ENCODE results near the gene HOXC10. TPM values are rescaled to one million over a fixed set of nuclear protein-coding genes. Genes with fewer than 3 reads are reported as not detected.

Gene HOXC10
- polyA plus RNA-seq, 3 donors from 2014 or later, result not detected

GRCh38 chr12:53989227-53990113, 4.5 kb downstream of the HOXC10 start:
- Mint-ChIP-seq H3K27ac (no peak overlapping the region), H3K4me3 (peak overlapping the region; percentile 32 to 66 (median 52)), H3K27me3 (ENCODE audit: low read depth in 3 of 3) (peaks cover 62 to 88% (median 77%) of the 10 kb centered on the region in 3 donors), H3K36me3 (peaks cover 0 to 3% (median 0%) of the 10 kb centered on the region in 3 donors), H3K4me1 (peaks cover 41 to 53% of the 10 kb centered on the region in 2 donors), H3K9me3 (peaks cover 0 to 7% (median 0%) of the 10 kb centered on the region in 6 donors)
- DNase-seq, result peak in 1 of 3 donors; percentile 36

DNA sequence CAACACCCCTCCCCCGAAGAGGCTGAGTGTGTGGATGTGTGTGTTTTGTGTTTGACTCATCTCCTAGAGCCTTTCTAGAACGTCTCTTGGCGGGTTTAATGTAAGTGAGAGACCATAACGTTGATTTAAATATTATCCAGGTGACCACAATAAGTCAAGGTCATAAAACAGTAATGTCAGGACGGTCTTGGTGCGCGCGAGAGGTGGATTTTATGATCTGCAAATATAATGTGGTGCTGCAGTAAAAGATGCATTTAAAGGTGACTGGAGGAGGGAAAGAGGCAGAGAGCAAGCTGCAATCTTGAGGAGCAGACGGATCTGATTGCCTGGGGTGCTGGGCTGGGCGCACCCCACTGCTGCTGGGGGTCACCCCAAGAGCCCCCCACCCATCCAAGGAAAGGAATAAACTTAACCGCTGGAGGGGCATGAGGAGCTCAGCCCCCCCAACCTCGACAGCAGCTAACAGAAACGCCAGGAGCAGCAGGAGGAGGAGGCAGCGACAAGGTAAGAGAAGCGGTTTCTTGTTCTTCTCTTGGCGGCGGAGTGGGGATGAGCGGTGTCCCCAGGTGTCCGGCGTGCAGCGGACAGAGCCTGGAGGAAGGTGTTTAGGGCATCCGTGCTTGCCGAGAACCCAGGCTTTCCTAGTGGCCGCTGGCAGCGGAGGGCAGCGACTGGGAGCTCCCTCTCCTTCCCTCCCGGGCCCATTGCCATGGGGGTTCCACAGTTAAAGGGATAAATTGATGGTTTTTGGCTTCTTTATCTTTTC, 5.5 kb downstream of the HOXC10 start:
- Mint-ChIP-seq H3K27me3 (ENCODE audit: low read depth in 3 of 3) (peaks cover 62 to 81% (median 76%) of the 10 kb centered on the region in 3 donors), H3K9me3 (peaks cover 0 to 10% (median 0%) of the 10 kb centered on the region in 6 donors), H3K4me3 (peak overlapping the region in 1 of 5 donors; percentile 9), H3K4me1 (peaks cover 41 to 52% of the 10 kb centered on the region in 2 donors), H3K36me3 (peaks cover 0 to 4% (median 3%) of the 10 kb centered on the region in 3 donors), H3K27ac (no peak overlapping the region)
- no peak for DNase-seq

DNA sequence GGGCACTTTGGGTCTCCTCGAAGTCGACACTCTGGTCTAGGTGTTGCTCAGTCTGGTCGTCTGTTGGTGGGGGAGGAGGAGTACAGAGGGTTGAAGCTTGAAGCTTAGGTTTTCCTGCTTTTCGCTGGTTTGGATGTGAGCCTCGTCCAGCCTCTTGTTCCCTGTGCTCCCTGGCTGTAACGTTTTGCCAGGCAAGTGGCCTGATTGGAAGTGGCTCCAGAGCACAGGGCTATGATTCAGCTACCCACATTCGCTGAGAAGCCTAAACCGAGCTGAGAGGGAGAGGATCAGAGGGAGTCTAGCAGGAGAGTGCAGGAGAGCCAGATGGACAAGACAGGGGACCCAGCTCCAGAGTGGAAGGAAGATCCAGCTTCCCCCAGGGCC, 6.1 kb downstream of the HOXC10 start:
- H3K9me3 Mint-ChIP-seq, result peaks cover 0 to 10% (median 0%) of the 10 kb centered on the region in 6 donors
- H3K27ac Mint-ChIP-seq, result no peak overlapping the region
- peaks cover 0 to 4% (median 3%) of the 10 kb centered on the region in 3 donors for H3K36me3 Mint-ChIP-seq
- H3K4me1 Mint-ChIP-seq, result peaks cover 43 to 52% of the 10 kb centered on the region in 2 donors
- peaks cover 58 to 79% (median 74%) of the 10 kb centered on the region in 3 donors for H3K27me3 Mint-ChIP-seq (ENCODE audit: low read depth in 3 of 3)
- no peak for DNase-seq
- H3K4me3 Mint-ChIP-seq, result no peak overlapping the region

GRCh38 chr12:53992377-53992889, 7.5 kb downstream of the HOXC10 start:
- no peak overlapping the region for H3K27ac Mint-ChIP-seq
- no peak overlapping the region for H3K4me3 Mint-ChIP-seq
- DNase-seq, result no peak
- peaks cover 0 to 10% (median 0%) of the 10 kb centered on the region in 6 donors for H3K9me3 Mint-ChIP-seq
- peaks cover 0 to 4% (median 3%) of the 10 kb centered on the region in 3 donors for H3K36me3 Mint-ChIP-seq
- H3K4me1 Mint-ChIP-seq, result peaks cover 41 to 53% of the 10 kb centered on the region in 2 donors
- H3K27me3 Mint-ChIP-seq (ENCODE audit: low read depth in 3 of 3), result peaks cover 52 to 79% (median 70%) of the 10 kb centered on the region in 3 donors

- DNase-seq, result no peak
- H3K4me1 Mint-ChIP-seq, result peaks cover 42 to 57% of the 10 kb centered on the region in 2 donors
- peaks cover 0 to 10% (median 0%) of the 10 kb centered on the region in 6 donors for H3K9me3 Mint-ChIP-seq
- peak overlapping the region; percentile 18 to 66 (median 50) for H3K4me3 Mint-ChIP-seq
- no peak overlapping the region for H3K27ac Mint-ChIP-seq
- peaks cover 0 to 4% (median 0%) of the 10 kb centered on the region in 3 donors for H3K36me3 Mint-ChIP-seq
- peaks cover 57 to 83% (median 68%) of the 10 kb centered on the region in 3 donors for H3K27me3 Mint-ChIP-seq (ENCODE audit: low read depth in 3 of 3)
Measured at GRCh38 chr12:53993162-53994008, 8.4 kb downstream of the HOXC10 start.

DNA sequence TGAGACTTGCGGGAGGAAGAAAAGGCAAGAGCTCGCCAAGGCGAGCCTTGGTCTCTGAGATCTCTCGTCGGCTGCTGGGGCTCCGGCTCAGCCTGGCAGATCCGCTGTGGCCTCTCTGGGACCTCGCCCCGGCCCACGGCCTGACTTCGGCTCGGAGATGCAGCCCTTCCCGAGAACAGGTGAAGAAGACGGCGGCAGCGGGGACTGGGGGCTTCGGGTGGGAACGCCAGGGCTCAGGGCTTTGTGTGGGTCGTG, 9.0 kb downstream of the HOXC10 start:
- DNase-seq, result no peak
- H3K27ac Mint-ChIP-seq, result no peak overlapping the region
- H3K4me3 Mint-ChIP-seq, result peak overlapping the region; percentile 15 to 66 (median 50)
- H3K36me3 Mint-ChIP-seq, result peaks cover 0 to 4% (median 0%) of the 10 kb centered on the region in 3 donors
- H3K9me3 Mint-ChIP-seq, result peaks cover 0 to 10% (median 0%) of the 10 kb centered on the region in 6 donors
- H3K4me1 Mint-ChIP-seq, result peaks cover 41 to 55% of the 10 kb centered on the region in 2 donors
- peaks cover 57 to 83% (median 67%) of the 10 kb centered on the region in 3 donors for H3K27me3 Mint-ChIP-seq (ENCODE audit: low read depth in 3 of 3)

GRCh38 chr12:53994264-53995001, 9.5 kb downstream of the HOXC10 start:
- H3K9me3 Mint-ChIP-seq, result peaks cover 0 to 10% (median 0%) of the 10 kb centered on the region in 6 donors
- no peak for DNase-seq
- H3K36me3 Mint-ChIP-seq, result peaks cover 0 to 4% (median 0%) of the 10 kb centered on the region in 3 donors
- H3K27me3 Mint-ChIP-seq (ENCODE audit: low read depth in 3 of 3), result peaks cover 62 to 83% (median 65%) of the 10 kb centered on the region in 3 donors
- peak overlapping the region; percentile 77 to 86 (median 85) for H3K4me3 Mint-ChIP-seq
- H3K27ac Mint-ChIP-seq, result no peak overlapping the region
- peaks cover 36 to 50% of the 10 kb centered on the region in 2 donors for H3K4me1 Mint-ChIP-seq

GRCh38 chr12:53995002-53995377, 10.0 kb downstream of the HOXC10 start:
- DNase-seq, result no peak
- H3K27me3 Mint-ChIP-seq (ENCODE audit: low read depth in 3 of 3), result peaks cover 60 to 82% (median 67%) of the 10 kb centered on the region in 3 donors
- peaks cover 0 to 10% (median 0%) of the 10 kb centered on the region in 6 donors for H3K9me3 Mint-ChIP-seq
- no peak overlapping the region for H3K27ac Mint-ChIP-seq
- H3K4me1 Mint-ChIP-seq, result peaks cover 35 to 44% of the 10 kb centered on the region in 2 donors
- peaks cover 0 to 4% (median 0%) of the 10 kb centered on the region in 3 donors for H3K36me3 Mint-ChIP-seq
- peak overlapping the region; percentile 77 to 86 (median 85) for H3K4me3 Mint-ChIP-seq

GRCh38 chr12:53995378-53996239, 10.7 kb downstream of the HOXC10 start:
- Mint-ChIP-seq H3K27ac (peak overlapping the region in 2 of 6 donors; percentile 11 to 61), H3K9me3 (peaks cover 0 to 10% (median 0%) of the 10 kb centered on the region in 6 donors), H3K4me3 (peak overlapping the region; percentile 77 to 86 (median 85)), H3K4me1 (peaks cover 37 to 38% of the 10 kb centered on the region in 2 donors), H3K27me3 (ENCODE audit: low read depth in 3 of 3) (peaks cover 60 to 79% (median 67%) of the 10 kb centered on the region in 3 donors), H3K36me3 (peaks cover 0 to 4% (median 0%) of the 10 kb centered on the region in 3 donors)
- no peak for DNase-seq

DNA sequence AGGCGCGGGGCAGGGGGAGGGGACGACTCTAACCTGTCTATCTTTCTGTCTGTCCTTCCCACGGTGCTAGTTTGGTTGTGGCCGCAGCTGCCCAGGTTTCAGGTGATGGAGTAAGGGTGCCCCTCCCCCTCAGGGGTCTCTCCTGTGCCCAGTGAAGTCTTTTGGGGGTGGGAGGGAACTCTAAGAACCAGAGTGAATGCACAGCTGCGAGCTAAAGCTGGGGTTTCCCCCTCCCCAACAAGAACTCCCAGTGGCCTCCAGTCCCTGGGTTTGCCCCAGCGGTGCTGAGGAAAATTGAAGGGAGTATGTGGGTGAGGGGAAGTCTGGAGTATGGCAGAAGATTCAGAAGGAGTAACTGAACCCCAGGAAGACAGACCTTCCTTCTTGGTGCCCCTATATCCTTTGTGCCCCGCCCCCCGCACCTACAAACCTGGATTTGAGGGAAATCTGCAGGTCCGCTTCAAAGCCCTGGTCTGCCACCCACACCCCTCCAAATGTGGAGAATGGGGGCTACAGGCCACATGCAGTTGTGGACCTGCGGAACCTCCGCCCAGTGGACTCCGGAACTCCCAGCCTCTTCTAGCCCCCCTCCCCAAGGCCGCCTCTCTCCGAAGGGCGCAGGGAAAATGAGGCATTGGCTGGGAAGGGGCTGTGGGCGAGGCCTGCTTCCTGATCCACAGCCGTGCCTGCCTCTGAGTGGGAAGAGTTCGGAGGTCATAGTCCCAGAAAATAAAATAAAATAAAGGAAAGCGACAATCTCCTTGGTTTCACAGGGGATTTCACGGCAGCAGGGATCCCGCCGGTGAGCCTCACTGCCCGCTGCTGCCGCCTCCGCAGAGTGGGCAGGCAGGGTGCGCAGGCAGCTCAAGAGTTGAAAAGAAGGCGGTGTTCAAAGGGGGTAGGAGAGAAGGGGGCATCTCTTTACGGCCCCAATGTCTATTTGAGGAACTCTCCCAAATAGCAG, 11.6 kb downstream of the HOXC10 start:
- H3K4me1 Mint-ChIP-seq, result peaks cover 34 to 38% of the 10 kb centered on the region in 2 donors
- no peak for DNase-seq

More for the DNA sequence above, 11.6 kb downstream of the HOXC10 start:
- peak overlapping the region in 1 of 6 donors; percentile 17 for H3K27ac Mint-ChIP-seq
- H3K36me3 Mint-ChIP-seq, result peaks cover 0 to 4% (median 0%) of the 10 kb centered on the region in 3 donors
- peak overlapping the region; percentile 77 to 86 (median 85) for H3K4me3 Mint-ChIP-seq
- H3K9me3 Mint-ChIP-seq, result peaks cover 0 to 10% (median 0%) of the 10 kb centered on the region in 6 donors
- H3K27me3 Mint-ChIP-seq (ENCODE audit: low read depth in 3 of 3), result peaks cover 68 to 76% (median 76%) of the 10 kb centered on the region in 3 donors

Data from immature natural killer cell (primary cell).